ENCODE data around the gene CDK2AP2.

Gene CDK2AP2

DNA sequence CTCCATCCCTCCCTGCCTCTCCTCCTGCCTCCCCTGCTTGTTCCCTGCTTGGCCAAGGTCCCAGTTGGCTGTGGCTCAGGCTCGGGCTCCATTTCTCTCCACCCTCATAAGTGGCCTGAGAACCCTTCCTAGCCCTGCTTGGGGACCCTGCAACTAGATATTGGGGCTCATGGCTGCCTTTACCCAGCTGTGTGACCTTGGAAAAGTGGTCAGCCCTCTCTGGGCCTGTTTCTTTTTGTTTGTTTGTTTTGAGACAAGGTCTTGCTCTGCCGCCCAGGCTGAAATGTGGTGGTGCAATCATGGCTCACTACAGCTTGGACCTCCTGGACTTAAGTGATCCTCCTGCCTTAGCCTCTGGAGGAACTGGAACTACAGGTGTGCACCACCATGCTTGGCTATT is 35.6 kb upstream of the CDK2AP2 start:
- TF ChIP-seq, protein P1, sequence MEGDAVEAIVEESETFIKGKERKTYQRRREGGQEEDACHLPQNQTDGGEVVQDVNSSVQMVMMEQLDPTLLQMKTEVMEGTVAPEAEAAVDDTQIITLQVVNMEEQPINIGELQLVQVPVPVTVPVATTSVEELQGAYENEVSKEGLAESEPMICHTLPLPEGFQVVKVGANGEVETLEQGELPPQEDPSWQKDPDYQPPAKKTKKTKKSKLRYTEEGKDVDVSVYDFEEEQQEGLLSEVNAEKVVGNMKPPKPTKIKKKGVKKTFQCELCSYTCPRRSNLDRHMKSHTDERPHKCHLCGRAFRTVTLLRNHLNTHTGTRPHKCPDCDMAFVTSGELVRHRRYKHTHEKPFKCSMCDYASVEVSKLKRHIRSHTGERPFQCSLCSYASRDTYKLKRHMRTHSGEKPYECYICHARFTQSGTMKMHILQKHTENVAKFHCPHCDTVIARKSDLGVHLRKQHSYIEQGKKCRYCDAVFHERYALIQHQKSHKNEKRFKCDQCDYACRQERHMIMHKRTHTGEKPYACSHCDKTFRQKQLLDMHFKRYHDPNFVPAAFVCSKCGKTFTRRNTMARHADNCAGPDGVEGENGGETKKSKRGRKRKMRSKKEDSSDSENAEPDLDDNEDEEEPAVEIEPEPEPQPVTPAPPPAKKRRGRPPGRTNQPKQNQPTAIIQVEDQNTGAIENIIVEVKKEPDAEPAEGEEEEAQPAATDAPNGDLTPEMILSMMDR (IDR thresholded peaks at IDR 0.05; ENCODE audit: low read depth, low read length), result no peak
- no peak for DNase-seq (ENCODE audit: extremely low read depth, low read depth)

DNA sequence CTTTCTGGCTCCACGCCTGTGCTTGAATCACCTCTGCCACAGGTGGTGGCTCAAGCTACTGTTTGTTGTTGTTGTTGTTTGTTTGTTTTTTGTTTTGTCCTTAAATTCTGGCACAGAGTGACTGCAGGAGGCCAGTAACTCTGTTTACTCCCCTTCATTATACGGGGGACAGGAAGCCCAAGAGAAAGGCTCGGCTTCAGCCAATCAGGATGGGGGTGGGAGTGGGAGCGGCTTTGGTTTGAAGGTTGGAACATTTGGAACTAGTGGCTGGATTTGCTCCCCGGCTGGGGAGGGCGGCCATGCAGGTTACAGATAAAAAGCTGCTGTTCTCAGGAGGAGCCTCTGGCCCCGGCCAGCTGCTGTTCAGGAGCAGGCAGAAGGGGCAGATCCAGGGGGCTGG is 35.0 kb upstream of the CDK2AP2 start:
- DNase-seq (ENCODE audit: extremely low read depth, low read depth), result no peak
- TF ChIP-seq, protein P1 (IDR thresholded peaks at IDR 0.05; ENCODE audit: low read depth, low read length), result no peak

DNA sequence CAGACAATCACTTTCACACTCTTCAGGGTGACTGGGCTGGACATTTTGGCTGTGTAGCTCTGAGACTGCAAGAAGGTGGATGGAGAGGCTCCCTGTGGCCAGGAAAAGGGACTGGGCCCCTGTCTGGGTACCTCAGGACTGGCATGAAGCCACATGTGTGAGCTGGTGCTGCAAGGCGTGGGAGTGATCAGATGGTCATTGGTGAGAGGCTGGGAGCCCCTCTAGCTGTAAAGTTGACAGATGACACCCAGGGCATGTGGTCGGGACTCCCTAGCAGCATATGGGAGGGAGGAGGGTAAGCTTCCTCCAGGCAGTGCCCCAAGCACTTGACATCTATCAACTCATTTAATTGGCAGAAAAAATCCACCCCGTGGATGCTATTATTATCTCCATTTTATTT is 34.2 kb upstream of the CDK2AP2 start:
- TF ChIP-seq, protein P1 (IDR thresholded peaks at IDR 0.05; ENCODE audit: low read depth, low read length), result no peak
- no peak for DNase-seq (ENCODE audit: extremely low read depth, low read depth)

DNA sequence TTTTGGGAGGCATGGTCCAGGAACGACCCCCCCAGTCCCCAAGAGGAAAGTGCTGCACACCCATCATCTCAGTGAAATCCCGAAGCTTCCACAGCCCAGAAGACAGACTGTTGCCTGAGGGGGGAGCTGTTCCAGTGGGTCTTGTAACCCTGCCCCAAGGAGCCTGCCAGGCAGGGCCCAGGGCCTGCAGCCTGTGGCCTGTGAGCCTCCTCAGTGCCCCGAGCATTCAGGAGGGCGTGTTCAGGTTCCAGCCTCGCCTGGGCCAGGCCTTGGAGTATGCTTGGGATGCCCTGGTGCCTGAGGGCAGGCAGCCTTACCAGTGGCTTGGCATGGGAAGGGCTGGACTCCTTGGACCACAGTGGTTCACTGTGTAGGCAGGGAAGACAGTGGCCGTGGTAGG is 33.2 kb upstream of the CDK2AP2 start:
- DNase-seq (ENCODE audit: extremely low read depth, low read depth), result no peak

DNA sequence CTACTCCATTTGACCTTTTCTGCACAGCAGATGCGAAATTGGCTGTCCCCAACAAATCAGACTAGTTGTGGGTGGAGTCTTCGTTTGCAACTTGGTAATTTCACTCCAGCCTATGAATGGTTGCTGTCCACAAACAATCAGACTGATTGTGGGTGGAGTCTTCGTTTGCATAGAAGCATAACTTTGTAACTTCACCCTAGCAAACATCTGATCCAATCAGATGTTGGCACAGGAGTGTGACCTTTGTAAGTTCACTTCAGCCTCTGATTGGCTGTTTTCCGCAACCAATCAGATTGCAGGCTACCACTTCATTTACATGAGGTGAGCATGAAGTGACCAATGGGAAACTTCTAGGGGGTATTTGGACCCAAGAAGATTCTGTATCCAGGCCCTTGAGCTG is 31.6 kb upstream of the CDK2AP2 start:
- TF ChIP-seq, protein P1 (IDR thresholded peaks at IDR 0.05; ENCODE audit: low read depth, low read length), result no peak
- no peak for DNase-seq (ENCODE audit: extremely low read depth, low read depth)

More for the DNA sequence above, 33.2 kb upstream of the CDK2AP2 start:
- TF ChIP-seq, protein P1 (IDR thresholded peaks at IDR 0.05; ENCODE audit: low read depth, low read length), result no peak

DNA sequence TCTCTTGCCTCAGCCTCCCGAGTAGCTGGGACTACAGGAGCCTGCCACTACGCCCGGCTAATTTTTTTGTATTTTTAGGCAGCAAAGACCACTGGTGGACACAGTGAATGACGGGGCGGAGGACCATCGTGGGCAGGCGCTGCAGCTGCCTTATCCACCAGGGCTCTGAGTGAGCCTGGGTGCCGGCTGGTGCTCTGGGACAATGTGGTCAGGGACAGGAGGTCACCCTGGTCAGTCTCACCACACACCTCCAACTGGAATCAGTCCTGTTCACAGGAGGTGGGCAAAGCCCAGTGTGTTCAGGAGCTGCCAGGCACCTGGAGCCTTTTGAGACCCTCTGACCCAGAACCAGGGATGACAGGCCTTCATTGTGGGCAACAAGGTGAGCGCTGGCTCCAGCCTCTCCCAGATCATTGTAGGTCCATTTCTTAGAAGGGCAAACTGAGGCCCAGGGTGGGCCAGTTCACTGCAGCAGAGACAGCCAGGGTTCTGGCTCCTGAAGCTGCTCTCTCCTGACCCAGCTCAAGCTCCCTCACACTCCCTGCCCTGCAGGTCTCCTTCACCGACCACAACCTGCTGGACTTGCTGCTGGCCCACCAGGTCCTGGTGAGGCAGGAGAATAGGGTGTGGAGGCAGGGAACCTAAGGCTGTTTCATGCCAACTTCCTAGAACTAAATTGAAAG is 31.0 kb upstream of the CDK2AP2 start:
- TF ChIP-seq, protein P1 (IDR thresholded peaks at IDR 0.05; ENCODE audit: low read depth, low read length), result no peak

DNA sequence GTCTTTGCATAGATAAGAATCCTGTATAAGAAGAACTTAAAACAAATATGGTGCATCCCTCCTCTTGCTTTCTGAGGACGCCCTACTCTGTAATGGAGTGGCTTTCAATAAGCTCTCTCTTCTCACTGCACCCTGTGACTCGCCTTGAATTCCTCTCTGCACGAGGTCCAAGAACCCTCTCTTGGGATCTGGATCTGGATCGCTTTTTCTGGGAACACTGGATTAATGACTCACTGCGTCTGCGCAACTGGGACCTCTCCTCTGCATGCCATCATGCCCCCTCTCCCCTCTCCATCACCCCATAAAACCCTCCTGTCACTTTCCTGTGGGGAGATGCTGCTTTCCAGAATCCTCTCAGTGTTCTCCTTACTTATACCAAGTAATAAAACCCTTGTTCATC is 30.3 kb upstream of the CDK2AP2 start:
- TF ChIP-seq, protein P1 (IDR thresholded peaks at IDR 0.05; ENCODE audit: low read depth, low read length), result no peak
- DNase-seq (ENCODE audit: extremely low read depth, low read depth), result no peak

More for the DNA sequence above, 31.0 kb upstream of the CDK2AP2 start:
- no peak for DNase-seq (ENCODE audit: extremely low read depth, low read depth)

Data from AG09319 (cell line).